ENCODE data around the gene TEC.

Gene TEC

DNA sequence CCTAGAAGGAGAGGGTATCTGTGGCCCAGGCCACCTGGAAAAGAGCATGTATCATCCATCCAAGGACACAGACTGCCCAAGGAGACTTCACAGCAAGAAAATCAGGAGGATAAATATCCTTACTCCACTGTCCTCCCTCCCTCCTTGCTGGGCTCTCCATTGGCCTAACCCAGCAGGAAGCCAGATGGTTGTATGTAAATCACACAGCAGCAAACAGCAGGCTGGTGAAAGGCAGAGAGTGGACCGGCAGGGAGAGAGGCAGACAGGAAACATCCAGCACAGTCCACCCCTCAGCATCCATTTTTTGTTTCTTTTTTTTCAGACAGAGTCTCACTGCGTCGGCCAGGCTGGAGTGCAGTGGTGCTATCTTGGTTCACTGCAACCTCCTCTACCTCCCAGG is 153.1 kb downstream of the TEC start:
- no peak for DNase-seq

- no peak for DNase-seq
Measured at GRCh38 chr4:48114412-48114811, 155.2 kb downstream of the TEC start.

DNA sequence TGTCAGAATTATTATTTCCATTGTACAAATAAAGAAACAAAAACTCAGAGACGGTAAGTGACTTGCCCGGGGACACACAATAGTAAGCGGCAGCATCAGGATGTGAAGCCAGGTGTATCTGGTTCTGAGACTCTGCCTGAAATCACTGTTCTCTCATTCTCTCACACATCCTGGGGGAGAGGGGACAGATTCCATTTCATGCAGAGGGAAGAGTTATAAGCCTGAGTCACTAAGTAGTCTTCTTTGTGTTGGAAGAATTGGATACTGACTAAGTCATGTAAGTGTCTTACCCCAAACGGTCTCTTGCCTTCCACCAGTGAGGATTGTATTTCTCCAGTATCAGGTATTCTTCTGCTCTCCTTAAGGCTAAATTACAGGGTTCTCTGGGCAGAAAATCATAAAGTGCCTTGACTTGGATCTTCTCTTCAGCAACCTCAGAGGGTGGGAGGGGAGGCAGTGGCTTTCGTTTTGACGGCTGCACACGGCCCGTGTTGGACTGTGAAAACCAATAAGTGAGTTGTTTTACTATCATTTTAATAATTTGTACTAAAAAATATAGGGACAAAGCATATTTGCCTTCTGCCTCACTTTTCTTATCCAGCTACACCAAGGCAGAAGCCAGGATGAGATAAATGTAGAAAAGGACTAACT is 157.5 kb downstream of the TEC start:
- DNase-seq: no peak

DNA sequence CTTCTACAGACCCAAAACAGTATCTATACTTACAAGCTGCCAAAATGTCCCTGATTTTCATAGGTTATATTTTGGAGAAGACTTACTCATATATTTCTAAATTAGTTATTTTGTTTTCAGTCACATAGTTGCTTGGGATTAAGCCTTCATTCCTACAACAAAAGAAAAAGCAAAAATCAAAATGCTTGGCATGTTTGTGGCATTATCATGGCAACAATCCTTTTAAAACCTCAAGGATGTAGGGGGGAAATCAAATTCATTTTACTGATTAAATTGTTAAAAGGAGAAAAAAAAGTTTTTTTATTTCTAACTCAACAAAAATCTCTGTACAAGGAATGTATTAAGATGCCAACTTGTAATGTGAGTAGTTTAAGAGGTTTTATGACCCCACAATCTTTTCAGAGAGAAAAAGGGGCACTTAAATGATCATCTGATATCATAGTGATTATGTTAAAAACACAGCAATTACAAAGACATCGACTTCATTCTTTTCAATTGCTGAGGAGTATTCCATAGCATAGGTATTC is 159.1 kb downstream of the TEC start:
- no peak for DNase-seq

GRCh38 chr4:48109413-48110263 is 160.0 kb downstream of the TEC start:
- no peak for DNase-seq

DNA sequence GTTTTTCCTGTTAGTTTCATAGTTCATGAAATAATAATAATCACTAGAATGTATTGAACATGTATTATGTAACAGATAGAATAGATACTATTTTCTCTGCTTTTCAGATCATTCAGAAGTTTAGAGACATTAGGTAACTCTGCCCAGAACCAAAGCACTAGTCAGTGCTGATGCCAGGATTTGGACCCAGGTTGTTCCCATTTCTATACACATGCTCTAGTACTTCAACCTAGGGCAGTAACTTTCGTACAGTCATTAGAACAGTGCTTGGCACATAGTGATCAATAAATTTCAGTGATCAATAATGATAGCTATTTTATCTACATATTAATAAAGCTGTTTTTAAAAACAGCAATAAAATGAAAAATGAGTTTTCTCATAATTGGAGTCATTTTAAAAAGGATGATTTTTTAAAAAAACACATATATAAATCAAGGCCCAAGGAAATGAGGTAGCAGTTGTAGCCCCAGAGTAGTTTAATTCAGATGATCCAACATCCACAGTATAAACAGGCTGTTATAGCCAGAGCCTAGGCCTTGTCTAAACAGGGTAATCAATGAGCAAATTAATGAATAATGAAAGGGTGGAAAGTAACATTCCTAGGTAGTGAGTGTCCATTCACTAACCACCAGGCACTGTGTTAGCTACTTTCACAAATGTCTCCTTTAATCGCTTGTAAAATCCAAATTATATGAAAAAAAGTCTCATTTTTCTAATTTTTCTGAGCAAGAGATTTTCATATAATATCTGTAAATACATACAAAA is 161.1 kb downstream of the TEC start:
- no peak for DNase-seq

DNA sequence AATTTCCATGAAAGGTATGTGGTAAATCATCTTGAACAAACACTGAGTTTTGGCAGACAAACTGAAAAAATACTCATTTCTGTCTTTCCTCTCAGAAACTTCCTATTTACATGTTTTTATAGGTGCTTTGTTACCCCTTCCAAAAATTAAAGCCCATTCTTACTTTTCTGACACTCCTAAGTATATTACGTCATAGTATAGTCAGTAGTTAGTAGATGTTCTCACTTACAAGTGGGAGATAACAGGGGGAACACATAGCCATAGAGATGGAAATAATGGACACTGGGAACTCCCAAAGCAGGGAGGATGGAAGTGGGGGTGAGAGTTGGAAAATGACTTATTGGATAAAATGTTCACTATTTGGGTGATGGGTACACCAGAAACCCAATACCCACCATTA is 164.4 kb downstream of the TEC start:
- DNase-seq: no peak

DNA sequence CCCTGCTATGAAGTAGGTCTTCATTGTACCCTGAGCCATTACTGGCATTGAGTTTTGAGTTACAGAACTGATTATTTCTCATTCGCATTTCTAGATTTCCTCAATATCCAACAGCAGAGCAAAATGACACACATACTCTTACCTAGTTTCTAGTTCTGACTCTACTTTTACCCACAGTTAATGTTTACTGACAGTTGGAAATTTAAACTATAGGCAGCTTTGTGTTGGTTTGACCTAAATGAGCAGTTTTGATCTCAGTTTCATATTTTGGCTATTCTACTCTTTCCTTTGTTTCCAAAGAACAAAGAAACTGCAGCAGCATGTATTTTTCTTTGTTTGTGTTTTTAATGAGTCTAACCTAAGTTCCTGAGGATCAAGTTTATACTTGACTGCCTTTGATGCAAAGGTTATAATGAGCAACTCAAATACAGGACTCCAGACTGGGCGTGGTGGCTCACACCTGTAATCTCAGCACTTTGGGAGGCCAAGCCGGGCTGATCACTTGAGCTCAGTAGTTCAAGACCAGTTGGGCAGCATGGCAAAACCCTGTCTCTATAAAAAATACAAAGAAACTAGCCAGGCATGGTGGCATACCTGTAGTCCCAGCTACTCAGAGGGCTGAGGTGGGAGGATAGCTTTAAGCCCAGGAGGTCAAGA is 166.0 kb downstream of the TEC start:
- DNase-seq: no peak

GRCh38 chr4:48102303-48102702 is 167.3 kb downstream of the TEC start:
- DNase-seq: no peak

GRCh38 chr4:48100256-48100655 is 169.4 kb downstream of the TEC start:
- DNase-seq: no peak

DNA sequence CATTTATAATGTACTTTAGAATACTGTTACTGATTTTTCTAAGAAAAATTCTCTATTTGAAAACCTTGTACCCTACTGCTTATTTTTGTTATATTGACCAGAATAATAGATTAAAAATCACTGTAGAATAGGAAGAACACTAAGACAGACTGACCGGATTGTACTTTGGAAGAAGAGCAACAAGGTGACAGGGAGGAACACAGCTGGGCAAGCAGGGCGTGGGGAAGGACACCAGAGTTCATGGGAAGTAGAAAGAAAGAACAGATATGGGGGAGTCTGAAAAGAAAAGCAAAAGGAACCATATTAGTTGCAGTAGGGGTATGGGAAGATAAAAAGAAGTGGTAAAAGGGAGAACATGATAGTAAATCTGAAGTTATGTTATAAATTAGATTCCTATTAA is 174.2 kb downstream of the TEC start:
- DNase-seq: no peak

DNA sequence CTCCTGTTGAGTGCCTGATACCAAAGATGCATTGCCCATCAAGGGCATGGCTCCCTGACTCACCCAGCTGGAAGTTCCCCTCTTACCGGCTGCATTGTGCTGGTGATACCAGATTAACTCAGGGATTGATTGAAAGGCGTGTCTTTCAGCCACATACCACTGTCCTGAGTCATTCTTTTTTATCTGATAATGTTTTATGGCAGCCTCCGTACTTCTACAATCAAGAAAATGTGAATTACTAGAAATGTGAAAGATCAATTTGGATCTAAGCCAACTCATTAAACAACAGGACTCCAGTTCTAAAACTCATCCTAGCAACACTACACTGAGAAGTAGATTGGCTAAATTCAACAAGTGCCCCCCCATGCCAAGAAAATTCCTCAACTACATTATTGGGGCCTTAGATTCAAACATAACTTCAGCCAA is 175.6 kb downstream of the TEC start:
- no peak for DNase-seq

DNA sequence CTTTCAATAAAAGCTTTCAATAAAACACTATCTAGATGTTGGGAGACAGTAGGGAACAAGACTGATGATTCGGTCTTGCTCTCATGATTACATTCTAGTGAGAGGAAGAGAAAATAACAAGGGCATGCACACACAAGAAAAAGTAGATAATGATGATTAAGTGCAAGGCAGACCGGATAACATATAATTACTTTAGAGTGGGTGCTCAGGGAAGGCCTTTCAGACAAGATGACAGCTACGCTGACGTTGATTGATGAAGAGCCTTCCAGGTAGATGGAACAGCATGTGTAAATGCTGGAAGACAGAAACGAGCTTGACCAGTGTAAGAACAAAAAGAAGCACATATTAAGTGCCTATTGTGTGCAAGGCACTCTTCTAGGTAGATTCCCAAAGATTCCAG is 179.0 kb downstream of the TEC start:
- DNase-seq: no peak

DNA sequence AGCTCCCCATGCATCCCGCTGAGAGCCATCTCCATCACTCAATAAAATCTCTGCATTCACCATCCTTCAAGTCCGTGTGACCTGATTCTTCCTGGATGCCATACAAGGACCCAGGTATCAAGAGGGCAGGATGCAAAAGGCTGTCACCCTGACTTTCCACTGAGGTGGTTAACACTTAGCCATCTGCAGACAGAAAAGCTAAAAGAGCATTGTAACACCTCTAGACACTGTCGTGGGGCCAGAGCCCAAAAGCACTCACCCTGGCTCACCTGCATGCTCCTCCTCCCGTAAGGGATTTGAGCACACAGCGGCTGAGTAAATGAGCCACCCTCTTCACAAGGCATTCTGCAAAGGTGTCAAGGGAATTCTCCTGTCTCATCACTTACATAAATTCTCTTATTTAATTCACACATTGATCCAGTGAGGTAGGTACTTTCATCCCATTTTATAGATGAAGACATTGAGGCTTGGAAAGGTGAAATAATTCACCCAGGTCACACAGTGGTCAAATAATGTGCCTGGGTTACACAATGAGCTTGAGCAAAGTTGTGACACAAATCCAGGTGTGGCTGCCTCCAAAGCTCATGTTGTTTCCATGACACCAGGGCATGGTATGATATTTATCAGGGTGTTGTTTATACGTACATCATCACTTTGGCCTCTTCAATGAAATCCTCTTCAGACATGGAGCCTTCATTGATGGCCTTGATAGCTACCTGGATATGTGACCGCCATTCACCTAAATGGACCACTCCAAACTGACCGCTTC is 183.6 kb downstream of the TEC start:
- no peak for DNase-seq

All from DMS79 treated with DMSO at 0.1 percent for 48 hours (cell line).